ENCODE data around the gene FLOT1. TPM values are rescaled to one million over a fixed set of nuclear protein-coding genes. Genes with fewer than 3 reads are reported as not detected.
A peak's percentile ranks its signal among the peaks of the same experiment; 100 is the strongest.

Gene FLOT1
- total and polyA plus RNA-seq, 2 of the 4 experiments (the other 2 are of a cell fraction), result 96.2 to 162 TPM

DNA sequence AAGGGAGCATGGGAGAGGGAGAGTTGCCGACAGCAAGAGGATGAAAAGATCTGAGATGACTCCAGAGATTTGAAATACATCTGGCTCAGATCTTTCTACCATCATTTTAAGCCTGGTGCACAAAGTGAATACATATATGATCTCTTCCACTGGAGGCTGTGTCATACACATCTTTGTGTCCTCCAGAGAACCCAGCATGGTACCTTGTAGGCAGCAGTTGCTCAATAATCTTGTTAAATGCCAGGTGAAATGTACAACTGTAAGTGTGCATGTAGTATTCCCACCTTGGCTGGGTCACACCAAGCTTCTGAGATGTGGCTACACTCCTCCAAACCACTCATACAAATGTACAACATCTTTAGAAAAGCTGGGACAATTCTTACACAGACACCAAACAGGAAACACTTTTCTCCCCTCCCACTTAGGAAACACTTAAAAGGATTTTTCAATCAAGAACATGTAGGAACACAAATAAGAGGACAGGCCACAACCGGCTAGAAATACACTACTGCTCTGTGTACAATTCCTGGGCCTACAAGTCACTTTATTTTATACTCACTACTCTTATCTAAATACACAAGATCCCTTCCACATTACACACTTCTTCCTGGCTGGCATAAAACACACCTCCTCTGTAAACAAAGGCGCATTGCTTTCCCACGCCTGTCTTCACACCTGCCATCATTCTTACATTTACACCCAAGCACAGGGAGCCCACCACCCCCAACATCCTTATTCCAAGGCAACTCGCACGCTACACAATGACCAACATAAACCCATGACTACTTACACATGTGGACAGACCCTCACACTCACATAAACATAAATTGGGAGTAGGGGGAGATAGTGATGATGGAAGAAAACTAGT lies 5.6 kb upstream of the FLOT1 start (continued):
- TF ChIP-seq, protein P1, sequence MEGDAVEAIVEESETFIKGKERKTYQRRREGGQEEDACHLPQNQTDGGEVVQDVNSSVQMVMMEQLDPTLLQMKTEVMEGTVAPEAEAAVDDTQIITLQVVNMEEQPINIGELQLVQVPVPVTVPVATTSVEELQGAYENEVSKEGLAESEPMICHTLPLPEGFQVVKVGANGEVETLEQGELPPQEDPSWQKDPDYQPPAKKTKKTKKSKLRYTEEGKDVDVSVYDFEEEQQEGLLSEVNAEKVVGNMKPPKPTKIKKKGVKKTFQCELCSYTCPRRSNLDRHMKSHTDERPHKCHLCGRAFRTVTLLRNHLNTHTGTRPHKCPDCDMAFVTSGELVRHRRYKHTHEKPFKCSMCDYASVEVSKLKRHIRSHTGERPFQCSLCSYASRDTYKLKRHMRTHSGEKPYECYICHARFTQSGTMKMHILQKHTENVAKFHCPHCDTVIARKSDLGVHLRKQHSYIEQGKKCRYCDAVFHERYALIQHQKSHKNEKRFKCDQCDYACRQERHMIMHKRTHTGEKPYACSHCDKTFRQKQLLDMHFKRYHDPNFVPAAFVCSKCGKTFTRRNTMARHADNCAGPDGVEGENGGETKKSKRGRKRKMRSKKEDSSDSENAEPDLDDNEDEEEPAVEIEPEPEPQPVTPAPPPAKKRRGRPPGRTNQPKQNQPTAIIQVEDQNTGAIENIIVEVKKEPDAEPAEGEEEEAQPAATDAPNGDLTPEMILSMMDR (conservative IDR thresholded peaks at IDR 0.05; ENCODE audit: low read depth, low read length), result no peak

DNA sequence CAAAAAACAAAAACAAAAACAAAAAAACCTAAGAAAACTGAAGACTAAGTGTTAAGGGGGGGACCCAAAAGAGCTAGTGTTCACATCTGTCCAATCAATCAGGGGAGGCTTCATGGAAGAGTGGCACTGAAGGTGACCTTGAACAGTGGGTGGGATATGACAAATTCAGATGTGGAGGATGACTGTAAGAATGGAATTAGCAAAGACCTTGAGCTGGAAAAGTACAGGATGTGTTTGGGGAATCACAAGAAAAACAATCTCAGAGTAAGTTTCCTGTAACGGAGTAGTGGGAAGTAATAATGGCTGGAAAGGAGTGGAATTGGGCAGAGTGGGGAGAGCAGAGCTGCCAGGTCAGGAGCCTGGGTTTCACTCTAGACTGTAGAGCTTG lies 4.8 kb upstream of the FLOT1 start:
- Histone ChIP-seq H2BK5ac (ENCODE audit: low read depth, low read length, poor library complexity, severe bottlenecking) (peak overlapping the region; percentile 71), H3K18ac (ENCODE audit: low read depth, low read length) (peak overlapping the region; percentile 87; the same call in 1 of the 2 replicates), H3K79me1 (ENCODE audit: low read depth in 1 of 2, low read length in 2 of 2) (peaks cover 16 to 51% of the 10 kb centered on the region in 2 experiments), H3K36me3 (ENCODE audit: control insufficient read depth, insufficient read depth, low read length) (peaks cover 10% of the 10 kb centered on the region), H3K4me2 (ENCODE audit: low read depth, low read length) (no peak overlapping the region), H3K9ac (ENCODE audit: low read depth, low read length) (no peak overlapping the region), H3K9me1 (ENCODE audit: insufficient read depth, low read length) (peaks cover 23% of the 10 kb centered on the region), H3K4me3 (ENCODE audit: insufficient read depth, low read depth, low read length) (no peak overlapping the region), H2AK9ac (replicated peaks; ENCODE audit: low read depth, low read length, poor library complexity) (peak overlapping the region; percentile 48), H3K4ac (ENCODE audit: low read depth, low read length) (peak overlapping the region; percentile 64), H2AK5ac (ENCODE audit: low read depth, low read length) (peak overlapping the region; percentile 93), H3K4me1 (ENCODE audit: control insufficient read depth, insufficient read depth, low read length) (peaks cover 29% of the 10 kb centered on the region), H2BK15ac (ENCODE audit: low read depth, low read length) (peak overlapping the region; percentile 63; the same call in 2 of the 3 replicates), H4K91ac (ENCODE audit: insufficient read depth, low read depth, low read length) (peak overlapping the region; percentile 27), H2BK120ac (ENCODE audit: low read depth, low read length) (peak overlapping the region; percentile 97), H3K23ac (ENCODE audit: low read depth, low read length) (peak overlapping the region; percentile 81), H4K20me1 (ENCODE audit: insufficient read depth, low read length) (peaks cover 15% of the 10 kb centered on the region), H4K8ac (ENCODE audit: low read depth in 2 of 2, low read length in 2 of 2) (peak overlapping the region; percentile 70 to 76; a peak in 3 of 4 replicates), H3K27ac (ENCODE audit: insufficient read depth, low read length) (peak overlapping the region; percentile 20; the same call in 1 of the 2 replicates), H3K27me3 (ENCODE audit: control insufficient read depth, insufficient read depth, low read length) (no peaks in the 10 kb centered on the region), H2BK20ac (ENCODE audit: low read depth, low read length) (peak overlapping the region; percentile 60), H3K14ac (replicated peaks; ENCODE audit: low read depth, low read length) (peak overlapping the region; percentile 86), H3K56ac (ENCODE audit: extremely low read depth, insufficient read depth, low read length) (no peak overlapping the region), H2AFZ (replicated peaks; ENCODE audit: low read length, poor library complexity) (no peak overlapping the region), H4K5ac (ENCODE audit: low read depth, low read length) (peak overlapping the region; percentile 44; the same call in 1 of the 2 replicates), H3K9me3 (ENCODE audit: control insufficient read depth, insufficient read depth, low read length) (no peaks in the 10 kb centered on the region)
- WGBS, 2 experiments (ENCODE audit: extremely low coverage in 2 of 2, insufficient read length in 1 of 2), result 67% methylated on average over 1 of the region's 1 CpG; no CpG with 5 or more reads in 1 of the 2 experiments
- BruUV-seq (replicated peaks), result no TSS peak
- ATAC-seq (ENCODE audit: low read depth), result no peak
- CTCF ChIA-PET, result no interaction called here
- TF ChIP-seq CHD1 (IDR thresholded peaks at IDR 0.05; ENCODE audit: low read depth, low read length) (no peak), NFE2L2 (IDR thresholded peaks at IDR 0.05; ENCODE audit: low read depth, low read length) (no peak), MAZ (IDR thresholded peaks at IDR 0.05; ENCODE audit: borderline replicate concordance, low read depth, low read length) (no peak)
- intact Hi-C loops (cut with micrococcal nuclease) (no loop called here), dilution Hi-C loops (cut with HindIII; ENCODE audit: low sequenced_read_pairs, unreplicated experiment) (no loop called here), in situ Hi-C loops (cut with MboI; ENCODE audit: low sequenced_read_pairs) (loop anchor here (5.0 kb wide), 1 partner anchor 75 kb away; no protein-coding TSS in a partner anchor)
- DNase-seq, result peak; percentile 33
- POLR2A ChIA-PET (ENCODE audit: unreplicated experiment), result interaction anchor here (0.6 kb wide), 1 partner anchor 32 kb away, joined by 3 read pairs; no protein-coding TSS in a partner anchor
